ENCODE results near the gene CH25H. TPM values are rescaled to one million over a fixed set of nuclear protein-coding genes. Genes with fewer than 3 reads are reported as not detected.

Gene CH25H
- total RNA-seq, 1 experiment from 2014 or later = not detected

DNA sequence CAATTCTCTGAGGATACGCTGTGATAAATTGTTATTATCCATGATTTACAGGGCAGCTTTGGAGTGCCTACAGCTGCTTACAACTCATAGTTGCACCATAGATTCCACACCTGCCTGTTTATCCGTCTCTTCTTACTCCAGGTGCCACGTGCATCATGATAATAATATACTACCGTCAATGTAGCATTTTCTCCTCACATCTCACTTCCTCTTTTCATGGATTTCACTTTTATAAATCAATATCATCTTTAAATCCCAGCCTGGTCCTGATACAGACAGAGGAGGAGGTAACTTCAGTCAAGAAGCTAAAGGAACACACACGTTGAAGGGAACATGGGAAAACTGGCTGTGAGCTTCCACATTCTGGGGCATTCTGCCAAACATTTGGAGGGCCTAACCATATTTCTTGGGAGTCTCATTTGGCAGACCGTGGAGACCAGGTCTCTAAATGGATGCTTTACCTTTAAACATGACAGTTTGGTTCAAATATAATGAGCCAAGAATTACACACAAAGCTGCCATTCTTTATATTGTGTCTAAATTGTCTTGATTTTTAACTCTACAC is 2.4 kb downstream of the CH25H start:
- Mint-ChIP-seq H3K4me3 (ENCODE audit: unreplicated experiment) (no peak overlapping the region), H3K36me3 (ENCODE audit: insufficient read depth, unreplicated experiment) (no peaks in the 10 kb centered on the region), H3K9me3 (ENCODE audit: unreplicated experiment) (no peaks in the 10 kb centered on the region), H3K4me1 (ENCODE audit: insufficient read depth, unreplicated experiment) (no peaks in the 10 kb centered on the region), H3K27ac (ENCODE audit: low read depth, unreplicated experiment) (no peak overlapping the region), H3K27me3 (ENCODE audit: insufficient read depth, unreplicated experiment) (no peaks in the 10 kb centered on the region)
- ChIA-PET CTCF (interaction anchor here (0.6 to 4.4 kb wide), 5 partner anchors 9 to 174 kb away, joined by 3 to 31 read pairs (median 4); no protein-coding TSS in a partner anchor), POLR2A (interaction anchor here (0.6 to 1.3 kb wide), 2 partner anchors 162 to 663 kb away, joined by 3 to 5 read pairs; no protein-coding TSS in a partner anchor)
- no TSS peak for BruUV-seq (replicated peaks)
- TF ChIP-seq, protein P1, sequence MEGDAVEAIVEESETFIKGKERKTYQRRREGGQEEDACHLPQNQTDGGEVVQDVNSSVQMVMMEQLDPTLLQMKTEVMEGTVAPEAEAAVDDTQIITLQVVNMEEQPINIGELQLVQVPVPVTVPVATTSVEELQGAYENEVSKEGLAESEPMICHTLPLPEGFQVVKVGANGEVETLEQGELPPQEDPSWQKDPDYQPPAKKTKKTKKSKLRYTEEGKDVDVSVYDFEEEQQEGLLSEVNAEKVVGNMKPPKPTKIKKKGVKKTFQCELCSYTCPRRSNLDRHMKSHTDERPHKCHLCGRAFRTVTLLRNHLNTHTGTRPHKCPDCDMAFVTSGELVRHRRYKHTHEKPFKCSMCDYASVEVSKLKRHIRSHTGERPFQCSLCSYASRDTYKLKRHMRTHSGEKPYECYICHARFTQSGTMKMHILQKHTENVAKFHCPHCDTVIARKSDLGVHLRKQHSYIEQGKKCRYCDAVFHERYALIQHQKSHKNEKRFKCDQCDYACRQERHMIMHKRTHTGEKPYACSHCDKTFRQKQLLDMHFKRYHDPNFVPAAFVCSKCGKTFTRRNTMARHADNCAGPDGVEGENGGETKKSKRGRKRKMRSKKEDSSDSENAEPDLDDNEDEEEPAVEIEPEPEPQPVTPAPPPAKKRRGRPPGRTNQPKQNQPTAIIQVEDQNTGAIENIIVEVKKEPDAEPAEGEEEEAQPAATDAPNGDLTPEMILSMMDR (IDR thresholded peaks at IDR 0.05; ENCODE audit: unreplicated experiment) = no peak
- no peak for DNase-seq (ENCODE audit: unreplicated experiment)
- intact Hi-C loops (cut with micrococcal nuclease) = no loop called here

DNA sequence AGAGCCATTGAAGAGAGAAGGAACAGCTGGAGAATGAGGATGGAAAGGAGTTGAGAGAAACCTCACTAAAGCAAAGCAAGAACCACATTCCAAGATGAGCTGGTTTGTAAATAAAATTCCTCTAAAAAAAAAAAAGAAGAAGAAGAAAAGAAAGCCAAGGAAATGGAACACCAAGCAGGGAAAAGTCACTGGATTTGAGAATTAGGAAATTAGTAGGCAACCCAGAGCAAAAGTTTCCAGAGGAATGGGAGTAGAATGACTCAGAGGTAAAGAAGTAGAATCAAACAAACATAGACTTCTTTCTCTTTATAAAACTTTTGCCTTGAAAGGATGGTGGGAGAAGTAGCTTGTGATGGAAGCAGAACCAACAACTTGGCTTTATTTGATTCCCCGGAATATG is 3.9 kb downstream of the CH25H start:
- no peak overlapping the region for H3K27ac Mint-ChIP-seq (ENCODE audit: low read depth, unreplicated experiment)
- no TSS peak for BruUV-seq (replicated peaks)
- no peaks in the 10 kb centered on the region for H3K9me3 Mint-ChIP-seq (ENCODE audit: unreplicated experiment)
- no peaks in the 10 kb centered on the region for H3K27me3 Mint-ChIP-seq (ENCODE audit: insufficient read depth, unreplicated experiment)
- no peak for DNase-seq (ENCODE audit: unreplicated experiment)
- H3K4me3 Mint-ChIP-seq (ENCODE audit: unreplicated experiment) = no peak overlapping the region
- intact Hi-C loops (cut with micrococcal nuclease) = no loop called here
- no peaks in the 10 kb centered on the region for H3K36me3 Mint-ChIP-seq (ENCODE audit: insufficient read depth, unreplicated experiment)
- ChIA-PET CTCF (interaction anchor here (0.6 to 2.2 kb wide), 4 partner anchors 11 to 174 kb away, joined by 3 to 9 read pairs (median 4); no protein-coding TSS in a partner anchor), POLR2A (interaction anchor here (1.1 kb wide), 2 partner anchors 38 to 172 kb away, joined by 3 read pairs; no protein-coding TSS in a partner anchor)
- H3K4me1 Mint-ChIP-seq (ENCODE audit: insufficient read depth, unreplicated experiment) = no peaks in the 10 kb centered on the region
- TF ChIP-seq, protein P1 (IDR thresholded peaks at IDR 0.05; ENCODE audit: unreplicated experiment) = no peak

- POLR2A ChIA-PET = interaction anchor here (0.5 to 1.6 kb wide), 5 partner anchors 17 to 1835 kb away, joined by 3 to 6 read pairs (median 3); partner anchors contain the start of gene FAS
- CTCF ChIA-PET = interaction anchor here (0.6 to 1.6 kb wide), 5 partner anchors 10 to 170 kb away, joined by 3 to 7 read pairs (median 4); no protein-coding TSS in a partner anchor
- no peaks in the 10 kb centered on the region for H3K9me3 Mint-ChIP-seq (ENCODE audit: unreplicated experiment)
- no peaks in the 10 kb centered on the region for H3K4me1 Mint-ChIP-seq (ENCODE audit: insufficient read depth, unreplicated experiment)
- DNase-seq (ENCODE audit: unreplicated experiment) = no peak
- H3K27me3 Mint-ChIP-seq (ENCODE audit: insufficient read depth, unreplicated experiment) = no peaks in the 10 kb centered on the region
- no peak overlapping the region for H3K4me3 Mint-ChIP-seq (ENCODE audit: unreplicated experiment)
- BruUV-seq (replicated peaks) = no TSS peak
- intact Hi-C loops (cut with micrococcal nuclease) = no loop called here
- no peak overlapping the region for H3K27ac Mint-ChIP-seq (ENCODE audit: low read depth, unreplicated experiment)
- TF ChIP-seq, protein P1 (IDR thresholded peaks at IDR 0.05; ENCODE audit: unreplicated experiment) = no peak
- no peaks in the 10 kb centered on the region for H3K36me3 Mint-ChIP-seq (ENCODE audit: insufficient read depth, unreplicated experiment)
Measured at GRCh38 chr10:89202033-89202425, 5.1 kb downstream of the CH25H start.

GRCh38 chr10:89201345-89202032 is 5.6 kb downstream of the CH25H start:
- H3K4me3 Mint-ChIP-seq (ENCODE audit: unreplicated experiment) = no peak overlapping the region
- CTCF ChIA-PET = interaction anchor here (0.6 to 1.6 kb wide), 6 partner anchors 10 to 178 kb away, joined by 3 to 7 read pairs (median 4); no protein-coding TSS in a partner anchor

More at GRCh38 chr10:89201345-89202032, 5.6 kb downstream of the CH25H start:
- Mint-ChIP-seq H3K27ac (ENCODE audit: low read depth, unreplicated experiment) (no peak overlapping the region), H3K36me3 (ENCODE audit: insufficient read depth, unreplicated experiment) (no peaks in the 10 kb centered on the region), H3K9me3 (ENCODE audit: unreplicated experiment) (no peaks in the 10 kb centered on the region), H3K27me3 (ENCODE audit: insufficient read depth, unreplicated experiment) (no peaks in the 10 kb centered on the region), H3K4me1 (ENCODE audit: insufficient read depth, unreplicated experiment) (no peaks in the 10 kb centered on the region)
- DNase-seq (ENCODE audit: unreplicated experiment) = peak; percentile 22
- intact Hi-C loops (cut with micrococcal nuclease) = no loop called here
- POLR2A ChIA-PET = interaction anchor here (0.5 to 1.6 kb wide), 7 partner anchors 16 to 1835 kb away, joined by 3 to 6 read pairs (median 3); partner anchors contain the start of gene FAS
- TF ChIP-seq, protein P1 (IDR thresholded peaks at IDR 0.05; ENCODE audit: unreplicated experiment) = no peak
- no TSS peak for BruUV-seq (replicated peaks)
